Cardiac fibroblast (primary cell): ENCODE data around the gene GPRASP3.
A peak's percentile ranks its signal among the peaks of the same experiment; 100 is the strongest.
"Not testable (repeated sequence)": the region's sequence is repeated elsewhere in the genome, so short reads cannot be mapped to it uniquely, and the experiment has no call there.

Experiments
- DNase-seq, 2 donors: peaks; one replicate each; pipeline versions ENCODE4 v3.0.0 to v3.0.0-alpha.2; 2010; ENCODE audit warnings: low read depth in 2 of 2
- H3K4me3 ChIP-seq, 2 donors: replicated peaks in 1 of 2; 1 replicate in 1 of 2; 2 replicates in 1 of 2; pipeline ENCODE4 v1.5.1; 2011; ENCODE audit warnings: low read depth in 2 of 2, low read length in 2 of 2, mild to moderate bottlenecking in 2 of 2, moderate library complexity in 1 of 2
- TF ChIP-seq, protein P1 (sequence below): IDR thresholded peaks from one replicate; pipeline ENCODE4 v1.5.1; 2011; ENCODE audit warnings: low read depth, mild to moderate bottlenecking, low read length, inconsistent platforms

GPRASP3 gene

DNA sequence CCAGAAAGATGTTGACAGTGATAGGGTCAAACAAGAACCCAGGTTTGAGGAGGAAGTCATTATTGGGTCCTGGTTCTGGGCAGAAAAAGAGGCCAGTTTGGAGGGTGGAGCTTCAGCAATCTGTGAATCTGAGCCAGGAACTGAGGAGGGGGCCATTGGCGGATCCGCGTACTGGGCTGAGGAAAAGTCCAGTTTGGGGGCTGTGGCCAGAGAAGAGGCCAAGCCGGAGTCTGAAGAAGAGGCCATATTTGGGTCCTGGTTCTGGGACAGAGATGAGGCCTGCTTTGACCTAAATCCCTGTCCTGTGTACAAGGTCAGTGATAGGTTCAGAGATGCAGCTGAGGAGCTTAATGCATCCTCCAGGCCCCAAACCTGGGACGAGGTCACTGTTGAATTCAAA is 4.6 kb upstream of the GPRASP3 start:
- no peak overlapping the region for H3K4me3 ChIP-seq
- DNase-seq, result no peak
- TF ChIP-seq, protein P1, sequence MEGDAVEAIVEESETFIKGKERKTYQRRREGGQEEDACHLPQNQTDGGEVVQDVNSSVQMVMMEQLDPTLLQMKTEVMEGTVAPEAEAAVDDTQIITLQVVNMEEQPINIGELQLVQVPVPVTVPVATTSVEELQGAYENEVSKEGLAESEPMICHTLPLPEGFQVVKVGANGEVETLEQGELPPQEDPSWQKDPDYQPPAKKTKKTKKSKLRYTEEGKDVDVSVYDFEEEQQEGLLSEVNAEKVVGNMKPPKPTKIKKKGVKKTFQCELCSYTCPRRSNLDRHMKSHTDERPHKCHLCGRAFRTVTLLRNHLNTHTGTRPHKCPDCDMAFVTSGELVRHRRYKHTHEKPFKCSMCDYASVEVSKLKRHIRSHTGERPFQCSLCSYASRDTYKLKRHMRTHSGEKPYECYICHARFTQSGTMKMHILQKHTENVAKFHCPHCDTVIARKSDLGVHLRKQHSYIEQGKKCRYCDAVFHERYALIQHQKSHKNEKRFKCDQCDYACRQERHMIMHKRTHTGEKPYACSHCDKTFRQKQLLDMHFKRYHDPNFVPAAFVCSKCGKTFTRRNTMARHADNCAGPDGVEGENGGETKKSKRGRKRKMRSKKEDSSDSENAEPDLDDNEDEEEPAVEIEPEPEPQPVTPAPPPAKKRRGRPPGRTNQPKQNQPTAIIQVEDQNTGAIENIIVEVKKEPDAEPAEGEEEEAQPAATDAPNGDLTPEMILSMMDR, result no peak

DNA sequence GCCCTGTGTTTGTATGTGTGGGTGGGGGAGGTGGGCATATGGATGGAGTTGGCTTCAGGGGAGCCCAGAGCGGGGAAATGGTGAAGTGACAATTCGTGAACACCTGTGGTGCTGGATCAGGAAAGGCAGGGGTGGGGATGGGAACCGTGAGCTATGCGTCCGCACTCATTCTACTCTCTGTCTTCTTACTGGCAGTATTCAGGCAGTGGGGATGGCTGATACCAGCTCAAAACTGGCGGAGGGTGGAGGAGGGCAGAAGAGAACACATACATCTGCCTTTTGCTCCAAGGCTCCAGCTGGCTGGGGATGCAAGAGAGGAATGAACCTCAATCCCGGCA is 595 bp downstream of the GPRASP3 start:
- H3K4me3 ChIP-seq, result peak overlapping the region; percentile 48 to 55
- not testable (repeated sequence) for DNase-seq

GRCh38 chrX:102723456-102723855 is 2.9 kb downstream of the GPRASP3 start:
- TF ChIP-seq, protein P1, result no peak

GRCh38 chrX:102727761-102728160 is 7.2 kb downstream of the GPRASP3 start:
- no peak for DNase-seq
- TF ChIP-seq, protein P1, result no peak
- no peak overlapping the region for H3K4me3 ChIP-seq

More at GRCh38 chrX:102723456-102723855, 2.9 kb downstream of the GPRASP3 start:
- peak in 1 of 2 donors; percentile 6 for DNase-seq
- H3K4me3 ChIP-seq, result no peak overlapping the region

DNA sequence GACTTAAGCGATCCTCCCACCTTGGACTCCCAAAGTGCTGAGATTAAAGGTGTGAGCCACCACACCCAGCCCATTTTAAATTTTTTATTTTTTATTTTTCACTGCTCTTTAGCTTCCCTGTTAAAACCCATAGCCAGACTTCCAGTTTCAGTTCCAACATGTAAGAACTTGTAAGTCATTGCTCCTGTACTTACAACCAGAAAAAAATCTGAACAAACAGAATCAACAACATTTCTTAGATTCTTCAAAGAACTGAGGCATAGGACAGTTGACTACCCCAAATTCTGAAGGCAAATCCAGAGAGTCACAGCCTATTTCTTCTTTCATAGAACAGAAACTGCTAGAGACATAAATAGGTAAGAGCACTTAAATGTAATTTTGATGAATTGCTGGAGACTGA is 8.1 kb downstream of the GPRASP3 start:
- H3K4me3 ChIP-seq, result no peak overlapping the region
- no peak for DNase-seq
- TF ChIP-seq, protein P1, result no peak

GRCh38 chrX:102739657-102740056 is 19.1 kb downstream of the GPRASP3 start:
- peak; percentile 2 to 7 for DNase-seq
- TF ChIP-seq, protein P1, result no peak
- H3K4me3 ChIP-seq, result no peak overlapping the region

GRCh38 chrX:102744307-102744706 is 23.8 kb downstream of the GPRASP3 start:
- TF ChIP-seq, protein P1, result no peak
- no peak overlapping the region for H3K4me3 ChIP-seq
- no peak for DNase-seq
